B cell (primary cell): ENCODE measurements around the gene MPZL3.

Source experiments
- EZH2 ChIP-seq: IDR thresholded peaks from 2 replicates; pipeline ENCODE4 v1.6.1; 2012; ENCODE audit warnings: borderline replicate concordance, low read depth, mild to moderate bottlenecking, moderate library complexity, low read length; ENCODE audit not compliant: insufficient read depth, poor library complexity, severe bottlenecking
- TF ChIP-seq, protein P1 (sequence below): fragments of 200-600 bp; IDR thresholded peaks from one replicate; pipeline ENCODE4 v1.8.0; 2022; ENCODE audit warnings: antibody characterized with exemption, mild to moderate bottlenecking

DNA sequence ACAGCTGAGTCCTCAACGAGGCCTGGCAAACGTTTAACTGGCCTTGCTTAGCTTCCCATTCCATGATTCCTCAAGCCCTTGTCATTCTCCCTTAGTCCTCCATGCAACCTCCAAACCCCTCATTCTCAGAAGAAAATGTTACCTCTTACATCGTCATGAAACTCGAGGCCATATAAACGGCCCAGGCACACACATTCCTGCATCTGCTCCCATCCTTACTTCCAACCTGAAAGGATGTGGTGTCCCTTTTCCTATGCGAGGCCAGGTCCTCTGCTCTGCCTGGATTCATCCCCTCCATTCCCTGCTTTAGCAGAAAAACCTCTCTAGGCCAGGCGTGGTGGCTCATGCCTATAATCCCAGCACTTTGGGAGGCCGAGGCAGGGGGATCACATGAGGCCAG, 9.0 kb downstream of the MPZL3 start:
- TF ChIP-seq, protein P1, sequence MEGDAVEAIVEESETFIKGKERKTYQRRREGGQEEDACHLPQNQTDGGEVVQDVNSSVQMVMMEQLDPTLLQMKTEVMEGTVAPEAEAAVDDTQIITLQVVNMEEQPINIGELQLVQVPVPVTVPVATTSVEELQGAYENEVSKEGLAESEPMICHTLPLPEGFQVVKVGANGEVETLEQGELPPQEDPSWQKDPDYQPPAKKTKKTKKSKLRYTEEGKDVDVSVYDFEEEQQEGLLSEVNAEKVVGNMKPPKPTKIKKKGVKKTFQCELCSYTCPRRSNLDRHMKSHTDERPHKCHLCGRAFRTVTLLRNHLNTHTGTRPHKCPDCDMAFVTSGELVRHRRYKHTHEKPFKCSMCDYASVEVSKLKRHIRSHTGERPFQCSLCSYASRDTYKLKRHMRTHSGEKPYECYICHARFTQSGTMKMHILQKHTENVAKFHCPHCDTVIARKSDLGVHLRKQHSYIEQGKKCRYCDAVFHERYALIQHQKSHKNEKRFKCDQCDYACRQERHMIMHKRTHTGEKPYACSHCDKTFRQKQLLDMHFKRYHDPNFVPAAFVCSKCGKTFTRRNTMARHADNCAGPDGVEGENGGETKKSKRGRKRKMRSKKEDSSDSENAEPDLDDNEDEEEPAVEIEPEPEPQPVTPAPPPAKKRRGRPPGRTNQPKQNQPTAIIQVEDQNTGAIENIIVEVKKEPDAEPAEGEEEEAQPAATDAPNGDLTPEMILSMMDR = no peak
- no peak for TF ChIP-seq EZH2
